ENCODE results near the gene TNFRSF14. TPM values are rescaled to one million over a fixed set of nuclear protein-coding genes. Genes with fewer than 3 reads are reported as not detected.

The TNFRSF14 gene
- total and polyA plus RNA-seq, 2 experiments from 2014 or later: not detected

DNA sequence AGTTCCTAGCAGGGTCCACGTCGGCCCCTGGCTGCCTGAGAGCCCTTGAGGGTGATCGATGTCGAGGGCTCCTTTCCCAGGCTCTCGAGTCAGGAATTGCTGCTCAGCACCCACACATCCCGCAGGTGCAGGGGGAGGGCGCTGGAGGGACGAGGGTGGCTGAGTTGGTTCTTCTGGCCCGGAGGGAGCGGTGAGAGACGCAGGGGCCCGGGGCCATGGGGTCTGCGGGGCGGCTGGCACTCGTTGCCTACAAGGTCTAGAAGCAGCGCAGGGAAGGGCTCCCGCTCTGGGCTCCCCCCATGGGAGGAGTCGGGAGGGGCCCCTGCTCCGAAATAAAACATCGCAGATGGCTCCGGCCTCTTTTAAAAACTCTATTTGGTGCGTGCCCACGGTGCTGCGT, 48.0 kb upstream of the TNFRSF14 start (continued):
- no peak for TF ChIP-seq ZNF462 (CRISPR knock-in tag; IDR thresholded peaks at IDR 0.05)
- no peak for TF ChIP-seq EZH2phosphoT487 (IDR thresholded peaks at IDR 0.05; ENCODE audit: unreplicated experiment)
- TF ChIP-seq POLR2AphosphoS5 (IDR thresholded peaks at IDR 0.05; ENCODE audit: low read depth): no peak
- TF ChIP-seq CTCF (conservative IDR thresholded peaks at IDR 0.05; ENCODE audit: low read depth in 2 of 2): no peak
- no peak for TF ChIP-seq ZNF331 (CRISPR knock-in tag; IDR thresholded peaks at IDR 0.05; ENCODE audit: low read depth)
- no peak for TF ChIP-seq ETS1 (IDR thresholded peaks at IDR 0.05)
- TF ChIP-seq CREB1 (CRISPR knock-in tag; IDR thresholded peaks at IDR 0.05; ENCODE audit: low read depth): no peak
- TF ChIP-seq EZH2 (IDR thresholded peaks at IDR 0.05; ENCODE audit: low read depth, unreplicated experiment): no peak
- no peak for TF ChIP-seq JUNB (IDR thresholded peaks at IDR 0.05; ENCODE audit: unreplicated experiment)
